GM18526 (cell line): Measurements from ENCODE around the gene PLA2G6.

ENCODE experiments used
- POLR2A ChIP-seq: IDR thresholded peaks from 3 replicates; pipeline ENCODE4 v1.6.1; 2011; ENCODE audit not compliant: insufficient read length; ENCODE audit errors: extremely low read depth

PLA2G6 gene, protein sequence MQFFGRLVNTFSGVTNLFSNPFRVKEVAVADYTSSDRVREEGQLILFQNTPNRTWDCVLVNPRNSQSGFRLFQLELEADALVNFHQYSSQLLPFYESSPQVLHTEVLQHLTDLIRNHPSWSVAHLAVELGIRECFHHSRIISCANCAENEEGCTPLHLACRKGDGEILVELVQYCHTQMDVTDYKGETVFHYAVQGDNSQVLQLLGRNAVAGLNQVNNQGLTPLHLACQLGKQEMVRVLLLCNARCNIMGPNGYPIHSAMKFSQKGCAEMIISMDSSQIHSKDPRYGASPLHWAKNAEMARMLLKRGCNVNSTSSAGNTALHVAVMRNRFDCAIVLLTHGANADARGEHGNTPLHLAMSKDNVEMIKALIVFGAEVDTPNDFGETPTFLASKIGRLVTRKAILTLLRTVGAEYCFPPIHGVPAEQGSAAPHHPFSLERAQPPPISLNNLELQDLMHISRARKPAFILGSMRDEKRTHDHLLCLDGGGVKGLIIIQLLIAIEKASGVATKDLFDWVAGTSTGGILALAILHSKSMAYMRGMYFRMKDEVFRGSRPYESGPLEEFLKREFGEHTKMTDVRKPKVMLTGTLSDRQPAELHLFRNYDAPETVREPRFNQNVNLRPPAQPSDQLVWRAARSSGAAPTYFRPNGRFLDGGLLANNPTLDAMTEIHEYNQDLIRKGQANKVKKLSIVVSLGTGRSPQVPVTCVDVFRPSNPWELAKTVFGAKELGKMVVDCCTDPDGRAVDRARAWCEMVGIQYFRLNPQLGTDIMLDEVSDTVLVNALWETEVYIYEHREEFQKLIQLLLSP

DNA sequence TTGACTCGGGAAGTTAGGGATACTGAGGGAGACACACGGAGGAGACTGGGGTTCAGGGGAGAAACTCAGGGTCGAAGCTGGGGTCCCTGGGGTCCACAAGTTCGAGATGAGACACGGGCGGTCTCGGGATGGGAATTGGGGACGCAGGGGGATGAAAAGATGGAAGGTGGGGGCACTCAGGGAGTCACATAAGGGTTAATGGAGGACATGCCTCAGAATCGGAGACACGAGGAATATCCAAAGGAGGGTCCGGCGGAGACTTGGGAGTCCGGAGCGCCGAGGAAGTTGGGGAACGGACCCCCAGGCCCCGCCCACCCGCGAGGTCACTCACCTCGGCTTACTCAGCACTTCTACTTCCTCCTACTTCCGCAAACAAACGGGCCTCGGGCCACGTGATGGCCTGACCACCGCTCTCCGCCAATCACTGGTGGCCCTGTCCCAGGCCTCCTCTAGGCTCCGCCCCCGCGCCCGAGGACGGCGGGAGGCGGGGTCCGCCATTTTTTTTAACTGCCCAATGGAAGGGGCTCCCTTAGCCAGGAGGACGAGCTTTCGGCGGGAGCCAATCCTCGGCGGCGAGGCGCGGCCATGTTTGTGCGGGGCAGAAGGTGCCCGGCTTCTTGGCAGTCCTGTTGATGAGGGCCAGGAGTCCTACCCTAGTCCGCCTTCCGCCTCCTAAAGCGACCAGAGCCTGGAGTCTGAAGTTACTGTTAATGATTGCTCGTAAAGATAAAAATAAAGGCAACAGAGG lies at the start of gene PLA2G6:
Gene PLA2G6 (minus strand): TSS at position 378 of the 748 bp plus-strand sequence. CDS start 12,404 bp downstream, outside the sequence.
- TF ChIP-seq POLR2A, result peak; percentile 32

DNA sequence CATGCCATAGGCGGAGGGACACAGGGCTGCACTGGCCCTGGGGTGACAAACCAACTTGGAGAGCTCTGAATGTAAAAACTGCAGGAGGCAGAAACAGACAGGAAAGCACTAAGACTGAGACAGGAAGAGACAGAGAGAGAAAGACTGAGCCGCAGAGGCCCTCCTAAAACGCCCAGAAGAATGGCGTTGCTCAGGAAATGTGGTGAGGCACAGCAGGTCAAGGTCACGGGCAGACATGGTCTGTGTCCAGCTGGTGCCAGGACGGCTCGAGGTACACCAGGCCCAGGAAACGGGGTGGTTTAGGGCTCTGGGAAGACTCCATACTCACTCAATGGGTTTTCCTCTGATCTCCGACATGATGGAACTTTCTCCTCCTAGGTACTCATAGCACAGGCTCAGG lies 49.3 kb upstream of the PLA2G6 start:
- TF ChIP-seq POLR2A, result no peak

DNA sequence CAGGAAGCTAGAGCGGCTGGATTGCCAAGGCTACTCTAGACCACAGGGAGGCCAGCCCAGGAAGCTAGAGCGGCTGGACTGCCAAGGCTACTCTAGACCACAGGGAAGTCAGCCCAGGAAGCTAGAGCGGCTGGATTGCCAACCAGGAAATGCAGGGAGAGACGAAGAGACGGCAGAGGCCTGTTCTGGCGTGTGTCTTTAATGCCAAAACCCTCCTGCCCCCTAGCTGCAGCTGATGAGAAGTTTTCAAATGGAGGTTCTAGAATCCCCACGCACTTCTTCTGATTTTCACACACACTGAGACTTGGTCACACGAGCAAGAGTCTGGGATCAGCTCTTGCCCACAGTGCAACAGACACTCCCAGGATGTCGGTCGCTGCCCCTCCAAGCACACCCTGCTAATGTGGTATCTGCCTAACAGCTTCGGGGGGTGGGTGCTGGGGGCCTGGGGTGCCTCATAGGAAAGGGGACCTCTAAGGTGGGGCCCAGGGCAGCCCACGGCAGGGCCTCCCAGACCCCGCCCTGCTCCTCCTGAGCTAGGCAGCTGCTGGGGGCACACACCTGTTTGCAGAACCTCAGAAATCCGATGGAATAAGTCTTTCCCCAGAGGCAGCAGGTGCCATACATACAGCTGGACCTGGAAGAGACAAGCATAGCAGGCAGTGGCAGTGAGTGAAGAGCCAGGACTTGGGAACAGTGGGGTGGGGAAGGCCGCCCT lies 48.6 kb upstream of the PLA2G6 start:
- TF ChIP-seq POLR2A, result no peak

DNA sequence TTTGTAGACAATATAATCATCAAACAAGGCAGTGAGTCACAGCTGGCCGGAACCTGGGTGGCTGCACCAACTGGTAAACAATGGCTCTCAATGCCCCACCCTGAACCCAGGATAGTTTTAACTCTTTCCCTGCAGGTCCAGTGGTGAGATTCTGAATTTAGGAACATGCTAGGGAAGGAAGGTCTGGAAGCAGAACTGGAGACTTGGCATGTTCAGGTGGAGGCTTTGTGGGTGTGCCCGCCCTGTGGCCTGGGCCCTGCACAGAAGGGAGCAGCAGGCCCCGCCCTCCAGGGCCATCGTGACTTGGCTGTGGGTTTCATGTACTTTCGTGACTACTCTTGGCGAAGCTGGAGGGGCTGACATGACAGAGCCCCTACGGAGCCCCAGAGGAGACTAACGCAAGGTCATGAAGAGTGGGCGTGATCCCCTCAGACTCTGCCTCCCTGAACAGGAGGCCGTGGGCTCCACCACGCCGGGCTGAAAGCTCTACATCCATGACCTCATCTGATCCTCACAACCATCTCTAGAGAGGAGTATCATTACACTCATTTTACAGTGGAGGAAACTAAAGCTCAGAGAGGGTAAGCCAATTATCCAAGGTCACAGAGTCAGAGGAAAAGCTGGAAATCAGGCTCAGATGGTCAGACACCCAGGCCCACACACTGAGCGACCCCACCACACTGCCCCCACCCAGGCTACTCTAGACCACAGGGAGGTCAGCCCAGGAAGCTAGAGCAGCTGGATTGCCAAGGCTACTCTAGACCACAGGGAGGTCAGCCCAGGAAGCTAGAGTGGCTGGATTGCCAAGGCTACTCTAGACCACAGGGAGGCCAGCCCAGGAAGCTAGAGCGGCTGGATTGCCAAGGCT lies 47.5 kb upstream of the PLA2G6 start:
- TF ChIP-seq POLR2A, result no peak

DNA sequence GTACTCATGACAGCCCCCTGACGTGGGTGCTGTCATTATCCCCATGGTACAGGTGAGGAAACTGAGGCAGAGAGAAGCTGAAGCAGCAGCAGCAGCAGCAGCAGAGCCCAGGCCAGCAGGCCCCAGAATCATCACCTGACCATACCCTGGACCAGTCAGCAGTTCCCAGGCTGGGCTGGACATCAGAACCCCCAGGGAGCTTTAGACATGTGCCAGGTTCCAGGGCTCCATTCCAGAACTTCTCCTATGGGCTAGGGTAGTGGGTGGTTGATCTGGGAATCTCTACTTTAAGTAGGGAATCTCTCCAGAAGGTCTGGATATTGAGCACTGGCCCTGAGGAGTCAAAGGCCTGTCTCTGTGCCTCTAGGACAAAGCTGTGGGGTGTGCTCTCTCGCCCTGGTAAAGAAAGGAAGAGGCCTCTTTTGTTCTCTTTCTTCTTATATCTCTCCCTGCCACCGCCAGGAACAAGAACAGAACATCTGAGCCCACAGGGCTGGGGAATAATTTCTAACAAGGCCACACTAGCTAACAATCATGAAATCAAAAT lies 46.8 kb upstream of the PLA2G6 start:
- TF ChIP-seq POLR2A, result no peak

DNA sequence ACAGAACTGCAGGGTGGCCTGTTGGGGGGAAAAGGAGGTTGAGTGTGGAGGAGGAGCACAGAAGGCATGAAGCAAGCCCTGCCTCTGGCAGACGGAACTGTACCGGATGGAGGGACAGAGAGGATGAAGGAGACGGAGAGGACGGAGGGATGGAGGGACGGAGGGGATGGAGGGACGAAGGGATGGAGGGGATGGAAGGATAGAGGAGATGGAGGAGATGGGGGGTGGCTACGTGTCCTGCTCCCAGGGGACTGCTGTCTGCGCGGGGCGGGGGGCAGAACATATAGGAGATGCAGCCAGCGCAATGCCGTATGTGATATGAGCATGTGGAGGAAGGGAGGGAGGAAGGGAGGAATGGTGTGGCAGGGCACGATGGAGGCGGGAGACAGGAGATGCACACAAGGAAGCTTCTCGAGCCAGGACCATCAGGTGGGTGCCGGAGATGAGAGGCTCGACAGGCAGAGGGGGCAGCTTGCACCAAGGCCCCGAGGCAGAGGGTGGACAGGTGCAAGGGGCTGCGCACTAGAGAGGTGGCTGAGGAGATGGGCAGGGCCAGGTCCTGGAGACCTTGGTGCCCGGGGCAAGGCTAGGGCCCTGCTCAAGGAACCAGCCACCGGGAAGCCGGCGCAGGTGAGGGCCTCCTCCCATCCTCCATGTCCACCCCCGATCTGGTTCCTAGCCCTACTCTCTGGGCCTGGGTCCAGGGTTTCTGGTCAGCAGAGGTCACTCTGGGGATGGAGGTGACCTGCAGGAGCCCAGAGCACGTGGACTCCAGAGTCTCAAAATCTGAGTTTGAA lies 45.4 kb upstream of the PLA2G6 start:
- no peak for TF ChIP-seq POLR2A

DNA sequence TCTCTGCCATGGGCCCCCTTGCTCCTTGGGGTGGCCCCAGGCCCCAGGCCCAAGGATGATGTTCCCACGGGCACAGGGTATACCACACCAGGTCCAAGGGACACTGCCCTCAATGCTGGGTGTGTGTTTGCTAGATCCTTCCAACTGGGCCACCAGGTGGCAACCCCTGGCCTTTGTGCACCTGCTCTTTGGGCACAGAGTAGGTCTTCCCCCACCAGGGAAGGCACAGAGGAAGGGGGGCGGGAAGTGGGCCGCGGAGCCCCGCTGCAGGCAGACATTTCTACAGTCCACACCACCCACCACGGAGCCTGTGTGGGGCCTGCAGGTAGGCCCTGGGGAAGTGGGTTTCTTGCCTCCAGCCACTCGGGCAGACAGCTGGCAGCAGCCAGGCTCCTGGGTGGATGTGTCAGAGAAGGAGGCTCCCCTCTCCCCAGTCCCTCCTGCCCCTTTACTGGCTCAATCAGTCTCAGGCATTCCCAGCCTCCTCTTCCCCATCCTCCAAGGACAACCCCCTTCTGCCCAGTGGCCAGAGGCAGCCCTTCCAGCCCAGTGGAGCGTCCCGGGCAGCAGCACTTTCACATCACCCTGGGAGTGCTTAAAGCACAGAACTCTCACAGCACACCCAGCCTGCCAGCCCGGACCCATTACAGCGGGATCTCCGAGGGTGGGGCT lies 41.8 kb upstream of the PLA2G6 start:
- TF ChIP-seq POLR2A, result no peak

DNA sequence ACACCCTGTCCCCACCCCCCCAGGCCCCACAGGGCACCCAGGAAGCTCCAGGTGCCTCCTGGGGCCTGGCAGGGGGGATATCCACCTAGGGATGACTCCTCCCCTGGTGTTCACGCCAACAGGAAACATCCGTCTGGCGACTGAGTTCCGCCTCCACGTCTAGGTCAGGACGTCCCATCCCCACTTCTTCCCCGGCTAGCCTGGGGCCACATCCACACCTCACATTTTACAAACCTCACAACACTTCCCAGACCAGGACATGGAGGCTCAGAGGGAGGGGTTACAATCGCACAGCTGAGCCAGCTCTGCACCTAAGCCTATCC lies 41.1 kb upstream of the PLA2G6 start:
- TF ChIP-seq POLR2A, result no peak

DNA sequence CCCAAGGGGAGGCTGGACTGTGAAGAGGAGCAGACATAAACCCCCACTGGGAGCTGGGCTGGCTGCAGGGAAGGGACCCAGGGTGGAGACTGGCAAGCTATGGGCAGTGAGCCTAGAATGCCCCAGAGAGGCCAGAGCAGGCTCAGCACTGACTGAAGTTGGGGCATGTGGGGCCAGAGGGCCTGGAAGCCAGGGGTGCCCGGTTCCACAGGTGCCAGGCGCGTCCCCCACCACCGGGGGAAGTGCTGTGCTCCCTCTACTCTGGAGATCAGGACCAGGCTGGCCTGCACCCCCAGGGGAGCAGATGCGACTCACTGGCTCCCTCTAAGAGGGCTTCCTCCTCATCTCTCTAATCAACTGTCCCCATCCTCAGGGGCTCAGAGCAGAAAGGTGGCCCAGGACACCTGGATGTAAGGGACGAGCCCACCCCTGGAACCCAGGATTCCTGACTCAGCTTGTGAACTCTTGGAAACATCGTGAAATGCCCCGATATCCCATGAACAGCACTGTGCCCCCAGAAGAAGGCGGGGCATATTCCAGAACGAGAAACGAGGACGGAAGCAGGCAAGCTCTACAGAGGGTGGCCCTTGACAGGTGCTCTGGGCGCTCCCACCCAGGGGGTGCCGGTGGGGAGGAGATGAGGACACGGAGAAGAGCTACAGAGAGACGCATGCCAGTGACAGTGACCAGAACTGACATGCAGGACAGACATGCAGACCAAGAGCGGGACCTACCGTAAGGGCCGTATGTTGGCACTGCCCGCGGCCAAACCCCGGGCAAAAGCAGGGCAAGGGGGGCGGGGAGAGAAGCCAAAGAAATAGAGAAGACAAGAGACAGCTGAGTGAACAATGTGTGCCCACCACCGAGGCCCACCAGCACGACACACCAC lies 40.5 kb upstream of the PLA2G6 start:
- no peak for TF ChIP-seq POLR2A

DNA sequence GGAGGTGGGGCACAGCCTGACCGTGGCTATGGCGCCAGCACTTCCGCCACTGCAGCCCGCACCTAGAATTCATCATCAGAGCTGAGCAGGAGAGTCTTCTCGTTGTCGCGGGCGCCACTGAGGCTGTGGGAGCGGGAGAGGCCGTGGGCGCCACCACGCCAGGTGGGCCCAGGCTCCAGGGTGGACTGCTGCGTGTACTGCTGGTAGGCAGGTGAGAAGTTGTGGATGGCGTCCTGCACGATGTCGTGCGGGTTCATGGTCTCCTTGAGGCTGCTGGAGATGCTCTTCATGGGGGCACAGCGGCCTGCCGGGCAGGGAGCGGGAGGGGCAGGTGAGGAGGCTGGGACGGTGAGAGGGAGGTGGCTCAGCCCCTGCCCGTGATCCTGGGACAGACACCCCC lies 39.8 kb upstream of the PLA2G6 start:
- no peak for TF ChIP-seq POLR2A

DNA sequence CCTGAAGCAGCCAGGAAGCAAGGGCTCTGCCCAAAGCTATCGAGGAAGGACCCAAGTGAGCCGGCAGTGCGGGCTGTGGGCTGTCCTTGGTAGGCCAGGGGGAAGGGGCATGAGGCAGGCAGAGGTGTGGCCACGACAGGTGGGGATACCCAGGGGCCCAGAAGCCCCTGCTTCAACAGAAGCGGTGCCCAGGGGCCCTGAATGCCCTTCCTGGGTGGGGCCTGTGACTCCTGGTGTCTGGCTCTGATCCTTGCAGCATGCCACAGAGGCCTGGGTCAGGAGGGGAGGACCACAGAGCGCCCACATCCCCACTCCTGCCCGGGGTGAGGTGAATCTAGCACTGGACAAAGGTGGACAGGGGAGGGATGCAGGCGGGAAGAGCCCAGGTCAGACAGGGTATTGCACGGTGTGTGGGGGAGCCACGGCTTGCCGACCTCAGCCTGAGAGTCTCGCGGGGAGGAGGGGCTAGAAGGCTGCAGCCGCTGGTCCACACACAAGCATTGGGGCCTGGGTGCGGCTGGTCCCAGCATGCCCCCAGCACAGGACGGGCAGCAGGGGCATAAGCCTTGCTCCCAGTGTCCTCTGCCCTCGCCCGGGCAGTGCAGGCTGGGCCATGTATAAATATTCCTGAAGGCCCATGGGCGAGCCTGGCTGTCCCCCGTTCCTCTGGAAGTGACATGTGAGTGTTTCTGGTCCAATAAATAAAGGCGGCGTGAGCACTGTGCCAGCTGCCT lies 39.2 kb upstream of the PLA2G6 start:
- TF ChIP-seq POLR2A, result no peak
